SK-N-SH (cell line): ENCODE measurements around the gene MRPL36.

Experiments
- MXI1 ChIP-seq: IDR thresholded peaks from 2 replicates; pipeline ENCODE4 v1.6.1; 2012; ENCODE audit warnings: mild to moderate bottlenecking, low read depth, low read length, improper control_type of control experiment
- SMC3 ChIP-seq: IDR thresholded peaks from 2 replicates; pipeline ENCODE4 v1.6.1; 2012; ENCODE audit warnings: low read depth, low read length, improper control_type of control experiment
- TF ChIP-seq, protein P1 (sequence below): IDR thresholded peaks from 2 replicates; pipeline ENCODE4; 2012

DNA sequence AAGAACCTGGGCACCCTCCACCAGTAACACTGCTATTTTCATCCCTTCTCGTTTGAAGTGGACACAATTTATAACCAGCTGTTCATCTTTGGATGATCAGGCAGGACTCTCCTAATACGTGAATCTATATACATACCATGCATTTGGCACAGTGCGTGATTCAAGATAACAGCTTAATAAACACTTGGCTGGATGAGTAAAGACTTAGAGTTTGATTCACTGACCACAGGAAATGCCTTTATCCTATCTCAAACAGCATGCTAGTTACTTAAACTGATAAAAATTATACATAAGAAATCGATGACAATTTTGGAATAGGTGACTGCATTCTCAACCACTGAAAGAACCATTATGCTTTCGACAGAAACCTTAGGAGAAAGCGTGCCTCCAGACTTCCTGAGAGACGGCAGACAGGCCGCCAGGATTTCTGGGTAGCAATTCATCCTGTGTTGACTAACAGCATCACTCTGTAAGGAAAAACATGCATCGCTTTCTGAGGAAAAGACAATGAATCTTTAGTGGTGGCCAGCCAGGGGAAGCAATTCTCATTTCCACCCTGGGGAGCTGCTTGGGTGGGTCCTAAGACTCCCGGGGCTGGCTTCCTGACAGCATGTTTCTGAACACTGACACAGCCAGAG, 9.7 kb downstream of the MRPL36 start:
- TF ChIP-seq SMC3 (no peak), MXI1 (no peak)
- TF ChIP-seq, protein P1, sequence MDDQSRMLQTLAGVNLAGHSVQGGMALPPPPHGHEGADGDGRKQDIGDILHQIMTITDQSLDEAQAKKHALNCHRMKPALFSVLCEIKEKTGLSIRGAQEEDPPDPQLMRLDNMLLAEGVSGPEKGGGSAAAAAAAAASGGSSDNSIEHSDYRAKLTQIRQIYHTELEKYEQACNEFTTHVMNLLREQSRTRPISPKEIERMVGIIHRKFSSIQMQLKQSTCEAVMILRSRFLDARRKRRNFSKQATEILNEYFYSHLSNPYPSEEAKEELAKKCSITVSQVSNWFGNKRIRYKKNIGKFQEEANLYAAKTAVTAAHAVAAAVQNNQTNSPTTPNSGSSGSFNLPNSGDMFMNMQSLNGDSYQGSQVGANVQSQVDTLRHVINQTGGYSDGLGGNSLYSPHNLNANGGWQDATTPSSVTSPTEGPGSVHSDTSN: peak; percentile 23; the same call in 1 of the 2 replicates
